ENCODE results near the gene L3MBTL1. TPM values are rescaled to one million over a fixed set of nuclear protein-coding genes. Genes with fewer than 3 reads are reported as not detected.

The L3MBTL1 gene
- total RNA-seq, 2 donors from 2014 or later: 38.4 to 57.6 TPM

- 86 to 95% methylated on average over 4 to 7 of the region's 7 CpGs for WGBS, 2 experiments (ENCODE audit: insufficient coverage in 1 of 2, insufficient read length in 1 of 2)
- H3K4me1 ChIP-seq (ENCODE audit: control insufficient read depth, insufficient read depth, low read length): no peaks in the 10 kb centered on the region
- no peak overlapping the region for H3K4me3 ChIP-seq (ENCODE audit: low read length)
- Mint-ChIP-seq H3K36me3 (ENCODE audit: low read depth) (peaks cover 14% of the 10 kb centered on the region), H3K27ac (no peak overlapping the region), H3K4me3 (no peak overlapping the region), H3K9me3 (no peaks in the 10 kb centered on the region), H3K4me1 (no peaks in the 10 kb centered on the region), H3K27me3 (ENCODE audit: insufficient read depth) (no peaks in the 10 kb centered on the region)
- no peak for TF ChIP-seq CTCF (conservative IDR thresholded peaks at IDR 0.05)
- no peak overlapping the region for H3K27ac ChIP-seq (ENCODE audit: low read depth, low read length)
- H3K36me3 ChIP-seq (ENCODE audit: control insufficient read depth, insufficient read depth, low read length): peaks cover 8% of the 10 kb centered on the region
- no peaks in the 10 kb centered on the region for H3K9me3 ChIP-seq (ENCODE audit: control insufficient read depth, low read length)
- no peaks in the 10 kb centered on the region for H3K27me3 ChIP-seq (ENCODE audit: control insufficient read depth, insufficient read depth, low read length, poor library complexity, severe bottlenecking)
- H3K9ac ChIP-seq (ENCODE audit: extremely low read depth, low read length, poor library complexity, severe bottlenecking): no peak overlapping the region
- no peak for DNase-seq
Observed at GRCh38 chr20:43535370-43536004, 28.0 kb downstream of the L3MBTL1 start.

GRCh38 chr20:43536041-43536816 lies 28.7 kb downstream of the L3MBTL1 start:
- no peak overlapping the region for H3K27ac Mint-ChIP-seq
- Histone ChIP-seq H3K27ac (ENCODE audit: low read depth, low read length) (no peak overlapping the region), H3K36me3 (ENCODE audit: control insufficient read depth, insufficient read depth, low read length) (peaks cover 10% of the 10 kb centered on the region), H3K4me3 (ENCODE audit: low read length) (no peak overlapping the region), H3K9me3 (ENCODE audit: control insufficient read depth, low read length) (no peaks in the 10 kb centered on the region), H3K4me1 (ENCODE audit: control insufficient read depth, insufficient read depth, low read length) (no peaks in the 10 kb centered on the region), H3K27me3 (ENCODE audit: control insufficient read depth, insufficient read depth, low read length, poor library complexity, severe bottlenecking) (no peaks in the 10 kb centered on the region), H3K9ac (ENCODE audit: extremely low read depth, low read length, poor library complexity, severe bottlenecking) (no peak overlapping the region)
- H3K36me3 Mint-ChIP-seq (ENCODE audit: low read depth): peaks cover 14% of the 10 kb centered on the region
- WGBS, 2 experiments (ENCODE audit: insufficient coverage in 1 of 2, insufficient read length in 1 of 2): 91 to 96% methylated on average over 16 to 19 of the region's 19 CpGs
- no peaks in the 10 kb centered on the region for H3K4me1 Mint-ChIP-seq
- no peak for DNase-seq
- no peak for TF ChIP-seq CTCF (conservative IDR thresholded peaks at IDR 0.05)
- H3K9me3 Mint-ChIP-seq: no peaks in the 10 kb centered on the region
- no peak overlapping the region for H3K4me3 Mint-ChIP-seq
- H3K27me3 Mint-ChIP-seq (ENCODE audit: insufficient read depth): no peaks in the 10 kb centered on the region

GRCh38 chr20:43536817-43537440 lies 29.4 kb downstream of the L3MBTL1 start:
- Histone ChIP-seq H3K27me3 (ENCODE audit: control insufficient read depth, insufficient read depth, low read length, poor library complexity, severe bottlenecking) (no peaks in the 10 kb centered on the region), H3K4me1 (ENCODE audit: control insufficient read depth, insufficient read depth, low read length) (no peaks in the 10 kb centered on the region), H3K4me3 (ENCODE audit: low read length) (no peak overlapping the region), H3K36me3 (ENCODE audit: control insufficient read depth, insufficient read depth, low read length) (peaks cover 16% of the 10 kb centered on the region), H3K9me3 (ENCODE audit: control insufficient read depth, low read length) (no peaks in the 10 kb centered on the region), H3K27ac (ENCODE audit: low read depth, low read length) (no peak overlapping the region), H3K9ac (ENCODE audit: extremely low read depth, low read length, poor library complexity, severe bottlenecking) (no peak overlapping the region)
- 83 to 92% methylated on average over 2 of the region's 2 CpGs for WGBS, 2 experiments (ENCODE audit: insufficient coverage in 1 of 2, insufficient read length in 1 of 2)
- no peak overlapping the region for H3K27ac Mint-ChIP-seq
- no peaks in the 10 kb centered on the region for H3K9me3 Mint-ChIP-seq
- no peaks in the 10 kb centered on the region for H3K4me1 Mint-ChIP-seq
- no peak for DNase-seq
- H3K27me3 Mint-ChIP-seq (ENCODE audit: insufficient read depth): no peaks in the 10 kb centered on the region
- H3K36me3 Mint-ChIP-seq (ENCODE audit: low read depth): peaks cover 14% of the 10 kb centered on the region
- no peak overlapping the region for H3K4me3 Mint-ChIP-seq
- no peak for TF ChIP-seq CTCF (conservative IDR thresholded peaks at IDR 0.05)

Measured in endodermal cell (in vitro differentiated cells).